ENCODE measurements around the gene NPC1.

Gene NPC1

GRCh38 chr18:23545247-23545789 lies 41.0 kb downstream of the NPC1 start:
- DNase-seq = no peak

- DNase-seq = no peak
These were observed 43.8 kb downstream of the NPC1 start for GRCh38 chr18:23542461-23542860.

GRCh38 chr18:23541349-23542093 lies 44.8 kb downstream of the NPC1 start:
- DNase-seq = no peak

DNA sequence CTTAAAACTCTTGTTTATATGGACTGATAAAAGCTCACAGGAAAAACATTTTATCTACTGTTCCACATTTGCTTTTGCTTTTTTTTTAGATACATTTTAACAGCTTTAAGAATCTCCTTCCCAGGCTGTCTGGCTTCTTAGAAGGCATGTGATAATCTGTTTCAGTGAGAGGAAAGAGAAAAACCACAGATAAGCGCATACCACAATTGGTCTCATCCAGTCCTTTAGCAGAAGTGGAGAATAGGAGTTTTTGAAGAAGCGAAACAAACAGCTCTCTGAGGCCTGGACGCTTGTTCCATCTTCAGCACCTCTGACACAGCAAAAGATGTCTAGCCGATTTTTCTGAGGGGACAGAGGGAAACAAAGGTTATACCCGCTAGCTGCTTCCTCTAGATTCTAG lies 45.4 kb downstream of the NPC1 start:
- DNase-seq = peak; percentile 35 to 50

GRCh38 chr18:23539911-23540525 lies 46.3 kb downstream of the NPC1 start:
- no peak for DNase-seq

- DNase-seq = no peak
These were observed 47.0 kb downstream of the NPC1 start for GRCh38 chr18:23539296-23539695.

- DNase-seq = no peak
These were observed 47.4 kb downstream of the NPC1 start for GRCh38 chr18:23538870-23539269.

GRCh38 chr18:23538001-23538400 lies 48.3 kb downstream of the NPC1 start:
- no peak for DNase-seq

DNA sequence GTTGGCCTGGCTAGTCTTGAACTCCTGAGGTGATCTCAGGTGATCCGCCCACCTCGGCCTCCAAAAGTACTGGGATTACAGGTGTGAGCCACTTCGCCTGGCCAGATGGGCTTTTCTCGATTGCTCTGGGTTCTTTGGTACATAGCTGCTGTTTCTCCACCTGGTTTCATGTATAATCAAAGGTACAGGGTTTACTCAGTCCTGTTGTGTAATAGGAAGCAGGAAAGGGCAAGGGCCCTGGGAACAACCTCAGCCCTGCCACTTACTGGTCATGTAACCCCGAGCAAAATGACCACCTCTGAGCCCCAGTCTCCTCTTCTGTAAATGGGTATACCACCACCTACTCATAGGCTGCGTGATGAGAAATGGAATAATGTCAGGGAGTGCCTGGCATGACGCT lies 49.0 kb downstream of the NPC1 start:
- DNase-seq = no peak

- no peak for DNase-seq
These were observed 50.1 kb downstream of the NPC1 start for GRCh38 chr18:23536204-23536603.

DNA sequence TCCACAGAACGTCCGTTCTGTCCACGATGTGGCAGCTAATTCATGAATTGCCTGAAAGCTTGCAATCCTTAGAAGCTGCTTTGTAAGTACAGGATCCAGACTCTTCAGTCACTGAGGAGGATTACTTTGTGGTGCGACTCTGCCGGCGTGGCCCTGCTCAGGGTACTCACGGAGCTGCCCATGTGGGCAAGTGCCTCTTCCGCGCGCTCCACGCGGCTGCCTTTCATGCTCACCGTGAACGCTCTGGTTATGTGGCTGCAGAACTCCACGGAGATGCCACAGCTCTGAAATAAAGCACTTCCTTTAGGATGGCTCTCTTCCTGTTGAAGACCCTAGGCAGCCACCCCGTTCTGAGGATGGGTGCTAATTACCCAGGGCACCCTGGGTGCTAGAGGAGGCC lies 52.0 kb downstream of the NPC1 start:
- no peak for DNase-seq

DNA sequence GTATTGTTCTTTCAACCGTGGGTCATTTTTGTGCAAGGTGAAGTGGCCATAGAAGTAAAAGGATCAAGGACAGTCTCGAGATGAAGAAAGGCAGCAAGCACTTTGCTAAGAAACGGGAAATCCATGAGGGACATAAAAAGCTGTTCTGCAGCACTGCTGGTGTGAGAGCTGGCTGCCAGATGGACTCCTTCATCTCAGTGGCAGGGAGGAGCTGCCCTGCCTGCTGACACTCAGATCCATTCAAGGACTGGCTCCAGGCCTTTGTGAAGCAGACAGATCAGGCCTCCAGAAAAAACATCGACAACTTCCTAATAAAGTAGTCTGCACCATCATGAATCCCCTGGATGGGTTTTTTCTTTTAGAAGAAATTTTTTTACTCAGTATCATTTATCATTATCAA lies 53.5 kb downstream of the NPC1 start:
- no peak for DNase-seq

DNA sequence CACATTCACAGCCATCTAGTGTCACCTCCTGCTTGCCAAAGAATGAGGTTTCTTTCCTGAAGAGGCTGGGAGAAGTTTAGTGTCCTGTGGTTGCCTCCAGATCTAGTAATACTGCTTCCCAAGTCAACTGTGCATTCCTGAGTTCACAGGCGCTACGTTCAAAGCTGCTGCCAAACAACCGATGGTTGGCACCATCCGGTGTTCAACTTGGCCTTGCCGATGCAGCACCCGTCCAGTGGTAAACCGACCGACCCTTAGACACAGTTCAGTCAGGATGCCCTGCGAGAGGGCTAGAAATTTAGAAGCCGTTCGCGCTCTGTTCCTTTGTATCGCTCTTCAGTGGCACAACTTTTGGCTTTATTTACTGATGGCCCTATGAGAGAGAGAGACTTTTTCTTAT lies 54.4 kb downstream of the NPC1 start:
- no peak for DNase-seq

GRCh38 chr18:23530195-23530594 lies 56.1 kb downstream of the NPC1 start:
- DNase-seq = no peak

DNA sequence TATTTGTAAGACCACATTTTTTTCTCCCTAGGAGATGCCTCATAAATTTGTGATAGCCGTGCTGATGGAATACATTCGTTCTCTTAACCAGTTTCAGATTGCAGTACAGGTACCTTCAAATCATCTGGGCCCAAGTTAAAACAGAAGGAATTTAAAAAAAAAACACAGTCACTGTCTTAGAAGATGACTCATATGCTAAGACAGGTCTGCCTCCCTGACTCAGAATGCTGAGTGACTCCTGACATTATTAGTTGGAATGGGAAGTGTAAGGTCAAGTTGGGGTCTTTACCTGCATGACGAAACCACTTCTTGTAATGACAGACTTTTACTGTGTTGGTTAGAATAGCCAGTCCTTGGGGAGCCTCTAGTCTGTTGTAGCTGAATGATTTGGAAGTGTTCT lies 56.7 kb downstream of the NPC1 start:
- no peak for DNase-seq

DNA sequence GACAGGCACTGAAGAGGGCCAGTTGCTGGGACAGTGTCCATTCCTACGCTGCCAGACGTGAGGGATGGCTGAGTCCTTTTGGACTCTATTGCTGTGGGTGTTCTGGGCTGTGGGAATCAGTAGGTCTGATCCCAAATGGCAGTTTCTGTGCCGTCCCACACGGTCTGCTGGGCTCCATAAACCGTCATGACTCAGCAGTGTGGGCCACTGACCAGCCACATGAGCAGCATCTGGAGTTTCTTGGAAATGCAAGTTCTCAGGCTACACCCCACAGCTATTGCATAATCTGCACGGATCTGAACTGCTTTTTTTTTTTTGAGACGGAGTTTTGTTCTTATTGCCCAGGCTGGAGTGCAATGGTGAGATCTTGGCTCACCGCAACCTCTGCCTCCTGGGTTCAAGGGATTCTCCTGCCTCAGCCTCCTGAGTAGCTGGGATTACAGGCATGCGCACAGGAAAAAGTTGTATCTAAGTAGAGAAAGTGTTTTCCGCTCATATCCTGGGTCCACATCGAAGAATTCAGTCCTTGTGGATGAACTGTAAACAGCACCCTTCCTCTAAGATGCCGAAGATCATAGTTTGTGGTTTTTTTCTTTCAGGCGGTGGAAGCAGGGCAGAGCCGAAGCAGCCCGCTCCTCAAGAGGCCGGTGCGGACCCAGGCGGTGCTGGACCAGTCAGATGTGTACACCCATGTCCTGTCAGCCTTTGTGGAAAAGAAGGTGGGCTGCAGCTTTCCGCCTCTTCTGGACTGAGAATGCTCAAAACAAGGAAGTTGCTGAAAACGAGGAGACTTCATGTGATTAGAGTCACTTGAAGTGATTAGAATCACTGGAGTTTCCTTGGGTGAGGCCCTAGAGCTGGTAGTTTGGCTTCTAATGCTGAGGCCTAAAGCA lies 57.5 kb downstream of the NPC1 start:
- DNase-seq = peak in 1 of 2 donors; percentile 55

GRCh38 chr18:23526501-23527063 lies 59.7 kb downstream of the NPC1 start:
- DNase-seq = no peak

DNA sequence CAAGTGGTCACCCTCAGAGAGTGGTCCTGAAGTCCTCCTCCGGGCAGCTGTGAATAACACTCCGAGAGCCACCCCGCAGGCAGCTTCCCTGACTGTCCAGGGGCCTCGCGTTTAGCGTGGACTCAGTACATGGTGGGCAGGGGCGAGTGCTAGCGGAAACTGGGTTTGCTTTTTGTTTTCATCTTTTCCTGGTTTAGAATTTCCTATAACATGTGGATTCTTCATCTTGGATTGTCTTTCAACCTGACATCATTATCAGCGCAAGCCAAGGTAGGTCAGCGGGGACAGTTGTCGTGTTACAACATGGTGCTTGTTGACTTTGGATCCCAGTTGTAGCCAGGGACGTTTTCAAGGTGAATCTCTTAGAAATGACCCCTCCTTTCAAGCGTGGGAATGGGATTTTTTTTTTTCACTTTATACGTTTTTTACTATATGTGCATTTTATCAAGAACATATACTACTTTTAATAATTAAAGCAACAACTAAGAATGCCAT lies 62.0 kb downstream of the NPC1 start:
- no peak for DNase-seq

- DNase-seq = no peak
These were observed 62.7 kb downstream of the NPC1 start for GRCh38 chr18:23523429-23524212.

GRCh38 chr18:23521907-23522306 lies 64.4 kb downstream of the NPC1 start:
- no peak for DNase-seq

- DNase-seq = no peak
These were observed 65.0 kb downstream of the NPC1 start for GRCh38 chr18:23521271-23521670.

- no peak for DNase-seq
These were observed 66.6 kb downstream of the NPC1 start for GRCh38 chr18:23519734-23520133.

Data from CD4-positive, alpha-beta T cell treated with Interleukin-4 for 1 hour (primary cell).